ENCODE data around the gene PLXNC1.

The PLXNC1 gene

DNA sequence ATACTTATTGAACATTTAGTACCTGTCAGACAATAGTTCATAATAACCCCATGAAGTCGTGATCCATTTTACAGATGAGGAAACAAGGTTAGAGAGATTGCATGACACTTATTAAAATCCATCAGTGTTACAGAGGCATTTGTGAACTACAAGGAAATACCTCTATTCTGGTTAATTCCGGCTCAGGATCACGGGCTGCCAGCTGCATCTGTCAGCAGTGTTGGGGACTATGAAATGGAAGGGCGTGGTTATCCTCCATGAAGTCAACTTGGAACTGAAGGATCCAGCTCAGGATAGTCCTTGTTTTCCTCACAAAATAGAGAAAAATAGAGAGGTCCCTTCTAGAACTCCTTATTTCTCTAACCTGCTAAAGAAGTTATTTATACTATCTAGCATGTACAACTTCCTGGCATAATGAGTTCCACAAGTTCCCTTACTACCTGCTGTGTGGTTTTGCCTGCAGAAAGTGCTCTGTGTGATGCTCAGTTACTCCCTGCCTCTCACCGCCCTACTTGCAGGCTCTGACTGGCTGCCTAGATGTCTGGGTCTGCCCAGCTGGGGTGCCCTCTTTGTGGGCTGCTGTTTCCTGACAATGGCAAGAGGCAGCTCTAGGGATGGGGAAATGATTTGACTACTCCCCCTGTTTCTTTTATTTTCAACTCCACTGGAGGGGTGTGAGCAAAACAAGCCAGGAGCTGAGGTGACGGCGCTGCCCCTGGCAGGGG lies 36.8 kb downstream of the PLXNC1 start:
- H3K4me3 ChIP-seq (replicated peaks in 1 of 2; ENCODE audit: low read depth in 2 of 2, low read length in 2 of 2), result no peak overlapping the region
- TF ChIP-seq, protein P1, sequence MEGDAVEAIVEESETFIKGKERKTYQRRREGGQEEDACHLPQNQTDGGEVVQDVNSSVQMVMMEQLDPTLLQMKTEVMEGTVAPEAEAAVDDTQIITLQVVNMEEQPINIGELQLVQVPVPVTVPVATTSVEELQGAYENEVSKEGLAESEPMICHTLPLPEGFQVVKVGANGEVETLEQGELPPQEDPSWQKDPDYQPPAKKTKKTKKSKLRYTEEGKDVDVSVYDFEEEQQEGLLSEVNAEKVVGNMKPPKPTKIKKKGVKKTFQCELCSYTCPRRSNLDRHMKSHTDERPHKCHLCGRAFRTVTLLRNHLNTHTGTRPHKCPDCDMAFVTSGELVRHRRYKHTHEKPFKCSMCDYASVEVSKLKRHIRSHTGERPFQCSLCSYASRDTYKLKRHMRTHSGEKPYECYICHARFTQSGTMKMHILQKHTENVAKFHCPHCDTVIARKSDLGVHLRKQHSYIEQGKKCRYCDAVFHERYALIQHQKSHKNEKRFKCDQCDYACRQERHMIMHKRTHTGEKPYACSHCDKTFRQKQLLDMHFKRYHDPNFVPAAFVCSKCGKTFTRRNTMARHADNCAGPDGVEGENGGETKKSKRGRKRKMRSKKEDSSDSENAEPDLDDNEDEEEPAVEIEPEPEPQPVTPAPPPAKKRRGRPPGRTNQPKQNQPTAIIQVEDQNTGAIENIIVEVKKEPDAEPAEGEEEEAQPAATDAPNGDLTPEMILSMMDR (IDR thresholded peaks at IDR 0.05; ENCODE audit: low read depth, low read length), result no peak
- DNase-seq (ENCODE audit: low read depth in 2 of 2), result no peak

DNA sequence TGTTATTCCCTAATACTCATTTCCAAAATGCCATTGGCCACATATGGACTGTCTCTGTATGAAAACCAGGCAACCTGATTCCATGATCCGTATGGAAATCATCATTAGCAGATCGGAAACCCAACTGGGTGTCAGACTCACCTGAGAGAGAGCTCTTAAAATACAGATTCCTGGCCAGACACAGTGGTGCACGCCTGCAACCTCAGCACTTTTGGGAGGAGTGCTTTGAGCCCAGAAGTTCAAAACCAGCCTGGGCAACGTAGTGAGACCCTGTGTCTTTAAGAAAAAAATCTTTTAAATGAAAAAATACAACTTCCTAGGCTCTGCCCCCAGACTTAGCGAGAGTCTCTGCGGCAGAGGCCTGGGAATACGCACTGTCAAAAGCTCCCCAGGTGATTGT lies 37.4 kb downstream of the PLXNC1 start:
- TF ChIP-seq, protein P1 (IDR thresholded peaks at IDR 0.05; ENCODE audit: low read depth, low read length), result no peak
- no peak overlapping the region for H3K4me3 ChIP-seq (replicated peaks in 1 of 2; ENCODE audit: low read depth in 2 of 2, low read length in 2 of 2)
- no peak for DNase-seq (ENCODE audit: low read depth in 2 of 2)

DNA sequence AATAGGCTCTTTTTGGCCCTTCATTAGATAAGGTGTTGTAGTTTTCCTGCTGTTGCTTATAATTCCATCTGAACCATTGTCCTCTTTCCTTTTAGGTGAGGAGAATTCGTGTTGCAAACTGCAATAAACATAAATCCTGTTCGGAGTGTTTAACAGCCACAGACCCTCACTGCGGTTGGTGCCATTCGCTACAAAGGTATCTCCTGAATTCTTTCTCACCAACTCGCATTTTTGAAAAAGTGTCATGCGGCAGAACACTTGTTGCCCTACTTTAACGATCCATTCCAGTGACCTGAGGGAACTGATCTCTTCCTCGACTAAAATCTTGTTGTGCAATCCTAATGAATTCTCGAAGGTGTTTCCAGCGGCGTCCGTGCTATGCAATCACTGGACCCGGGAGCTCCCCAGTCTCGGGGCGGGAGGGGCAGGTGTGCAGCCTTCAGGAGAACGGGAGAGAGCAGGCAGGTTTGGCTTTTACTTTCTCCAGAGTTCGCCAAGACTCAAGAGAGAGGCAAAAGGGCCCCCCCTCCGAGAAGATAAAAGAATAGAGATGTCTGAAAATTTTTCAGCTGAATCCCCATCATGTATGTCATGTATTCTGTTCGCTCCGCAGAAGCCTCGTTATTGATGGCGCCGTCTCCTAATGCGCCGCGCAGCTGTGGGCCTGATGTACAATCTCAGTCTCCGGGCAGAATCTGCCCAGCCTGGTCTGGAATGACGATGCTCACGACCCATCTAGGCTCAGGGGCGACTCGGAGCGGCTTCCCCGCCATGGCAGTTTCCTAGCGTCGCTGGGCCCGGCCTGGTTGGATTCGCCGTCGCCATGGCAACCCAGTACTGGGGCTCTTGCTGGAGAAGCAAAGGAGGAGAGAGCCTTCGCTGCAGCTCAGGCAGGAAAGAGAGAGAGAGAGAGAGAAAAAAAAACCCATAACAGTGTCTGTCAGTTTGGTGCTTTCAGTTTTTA lies 38.2 kb downstream of the PLXNC1 start:
- no peak overlapping the region for H3K4me3 ChIP-seq (replicated peaks in 1 of 2; ENCODE audit: low read depth in 2 of 2, low read length in 2 of 2)
- peak; percentile 35 to 63 for DNase-seq (ENCODE audit: low read depth in 2 of 2)
- TF ChIP-seq, protein P1 (IDR thresholded peaks at IDR 0.05; ENCODE audit: low read depth, low read length), result no peak

DNA sequence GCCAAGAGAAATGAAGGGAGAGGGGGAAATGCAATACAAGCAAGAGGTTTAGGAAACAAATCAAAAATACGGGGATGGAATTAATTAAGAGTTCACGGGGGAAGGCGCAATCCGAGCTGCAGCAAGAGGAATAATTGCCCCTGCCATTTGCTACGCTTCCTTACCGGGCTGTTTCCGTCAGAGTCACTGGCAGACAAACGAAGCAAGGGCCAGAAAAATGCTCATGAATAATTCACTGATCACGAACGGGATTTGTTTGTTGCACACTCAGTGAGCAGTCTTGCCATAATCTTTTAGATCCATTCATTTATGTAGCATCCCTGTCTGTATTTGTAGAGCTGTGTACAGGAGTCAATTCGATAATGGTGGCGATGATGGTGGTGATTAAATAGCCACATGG lies 39.0 kb downstream of the PLXNC1 start:
- TF ChIP-seq, protein P1 (IDR thresholded peaks at IDR 0.05; ENCODE audit: low read depth, low read length), result no peak
- H3K4me3 ChIP-seq (replicated peaks in 1 of 2; ENCODE audit: low read depth in 2 of 2, low read length in 2 of 2), result no peak overlapping the region
- DNase-seq (ENCODE audit: low read depth in 2 of 2), result no peak

DNA sequence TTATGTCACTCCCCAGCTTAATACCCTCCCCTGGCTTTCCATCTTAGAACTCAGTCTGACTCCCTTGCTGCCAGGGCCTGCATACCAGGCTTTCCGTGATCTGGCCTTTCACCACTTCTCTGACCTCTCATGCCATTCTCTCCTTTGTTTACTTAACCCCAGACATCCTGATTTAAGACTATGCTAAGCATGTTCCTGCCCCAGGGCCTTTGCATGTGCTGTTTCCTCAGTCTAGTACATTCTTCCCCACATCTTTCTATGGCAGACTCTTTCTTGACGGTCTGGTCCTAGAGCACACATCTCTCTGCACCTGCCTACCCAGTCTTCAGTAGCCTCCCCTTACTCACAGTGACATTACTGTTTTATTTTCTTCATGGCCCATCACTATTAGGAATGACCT lies 42.2 kb downstream of the PLXNC1 start:
- DNase-seq (ENCODE audit: low read depth in 2 of 2), result no peak
- TF ChIP-seq, protein P1 (IDR thresholded peaks at IDR 0.05; ENCODE audit: low read depth, low read length), result no peak

DNA sequence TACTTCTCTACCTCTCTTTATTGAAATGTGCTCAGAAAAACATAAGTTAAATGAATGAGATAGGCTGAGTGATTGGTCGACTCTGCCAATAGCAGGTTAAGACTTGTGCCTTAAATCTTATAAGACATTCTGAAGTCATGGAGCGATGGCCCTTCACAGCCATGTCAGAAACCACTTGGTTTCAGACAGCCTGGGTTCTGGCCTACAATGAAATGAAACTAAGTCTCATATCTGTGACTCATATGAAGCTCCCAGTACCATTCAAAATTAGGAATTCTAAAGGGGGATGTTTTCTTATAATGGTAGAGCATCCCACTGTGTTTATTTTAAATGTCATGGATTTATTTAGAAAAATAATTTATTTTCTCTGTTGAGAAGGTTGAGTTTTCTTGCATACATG lies 42.6 kb downstream of the PLXNC1 start:
- TF ChIP-seq, protein P1 (IDR thresholded peaks at IDR 0.05; ENCODE audit: low read depth, low read length), result no peak
- DNase-seq (ENCODE audit: low read depth in 2 of 2), result no peak

More for the DNA sequence above, 42.2 kb downstream of the PLXNC1 start:
- H3K4me3 ChIP-seq (replicated peaks in 1 of 2; ENCODE audit: low read depth in 2 of 2, low read length in 2 of 2), result no peak overlapping the region

More for the DNA sequence above, 42.6 kb downstream of the PLXNC1 start:
- no peak overlapping the region for H3K4me3 ChIP-seq (replicated peaks in 1 of 2; ENCODE audit: low read depth in 2 of 2, low read length in 2 of 2)
